HepG2 (cell line): Measurements from ENCODE around the gene RP2. TPM values are rescaled to one million over a fixed set of nuclear protein-coding genes. Genes with fewer than 3 reads are reported as not detected.

Experiments
- ATM ChIP-seq: fragments of 450-650 bp; IDR thresholded peaks from 2 replicates; pipeline ENCODE4 v1.7.1; 2017; ENCODE audit warnings: mild to moderate bottlenecking, borderline replicate concordance
- CHCHD3 ChIP-seq: sonication (generic); formaldehyde crosslinking; IDR thresholded peaks from 2 replicates; pipeline ENCODE4 v1.8.0; 2022; ENCODE audit warnings: mild to moderate bottlenecking, missing genetic modification reagents, moderate library complexity
- FOSL1 ChIP-seq: sonication (generic); formaldehyde crosslinking; IDR thresholded peaks from 2 replicates; pipeline ENCODE4 v1.9.0; 2021; ENCODE audit warnings: missing genetic modification reagents, borderline replicate concordance
- FOXA3 ChIP-seq: IDR thresholded peaks from 2 replicates; pipeline ENCODE4 v1.6.1; 2016; ENCODE audit warnings: missing genetic modification reagents, missing compliant biosample characterization
- HMG20A ChIP-seq: IDR thresholded peaks from 2 replicates; pipeline ENCODE4 v1.6.1; 2016; ENCODE audit warnings: borderline replicate concordance
- LCORL ChIP-seq, 2 experiments: fragments of 450-650 bp in 1 of 2; sonication (generic) in 1 of 2; formaldehyde crosslinking in 1 of 2; IDR thresholded peaks; 2 replicates each; pipeline versions ENCODE4 v1.5.0 to v1.6.1; 2017 to 2020; ENCODE audit warnings: antibody characterized with exemption in 1 of 2, missing genetic modification reagents in 1 of 2
- MED8 ChIP-seq: sonication (generic); formaldehyde crosslinking; IDR thresholded peaks from 2 replicates; pipeline ENCODE4 v1.8.1; 2023; ENCODE audit warnings: mild to moderate bottlenecking, missing genetic modification reagents; ENCODE audit not compliant: insufficient replicate concordance
- MTF1 ChIP-seq: sonication (generic); formaldehyde crosslinking; IDR thresholded peaks from 2 replicates; pipeline ENCODE4 v1.5.0; 2020; ENCODE audit warnings: missing genetic modification reagents
- NFIB ChIP-seq: sonication (generic); formaldehyde crosslinking; IDR thresholded peaks from 2 replicates; pipeline ENCODE4 v1.9.0; 2021; ENCODE audit warnings: missing genetic modification reagents, mild to moderate bottlenecking, borderline replicate concordance
- PAWR ChIP-seq: sonication (generic); formaldehyde crosslinking; IDR thresholded peaks from 2 replicates; pipeline ENCODE4 v1.4.0; 2020; ENCODE audit warnings: missing genetic modification reagents, mild to moderate bottlenecking, borderline replicate concordance
- PHF21A ChIP-seq: sonication (generic); formaldehyde crosslinking; IDR thresholded peaks from 2 replicates; pipeline ENCODE4 v1.5.0; 2020; ENCODE audit warnings: mild to moderate bottlenecking, missing genetic modification reagents
- PITX1 ChIP-seq: sonication (generic); formaldehyde crosslinking; IDR thresholded peaks from 2 replicates; pipeline ENCODE4 v1.5.1; 2020; ENCODE audit warnings: mild to moderate bottlenecking, missing genetic modification reagents
- SKI ChIP-seq: fragments of 450-650 bp; IDR thresholded peaks from one replicate; pipeline ENCODE4 v1.6.1; 2018; ENCODE audit warnings: mild to moderate bottlenecking; ENCODE audit not compliant: partially characterized antibody
- TCF7 ChIP-seq: sonication (generic); IDR thresholded peaks from 2 replicates; pipeline ENCODE4 v1.6.1; 2016; ENCODE audit warnings: antibody characterized with exemption, low read depth
- TEAD2 ChIP-seq: sonication (generic); formaldehyde crosslinking; IDR thresholded peaks from 2 replicates; pipeline ENCODE4 v1.9.0; 2021; ENCODE audit warnings: missing genetic modification reagents
- ZFP90 ChIP-seq: sonication (generic); formaldehyde crosslinking; IDR thresholded peaks from 2 replicates; pipeline ENCODE4 v1.8.0; 2022; ENCODE audit warnings: missing genetic modification reagents, mild to moderate bottlenecking, inconsistent platforms, borderline replicate concordance
- ZNF33A ChIP-seq: sonication (generic); formaldehyde crosslinking; IDR thresholded peaks from 2 replicates; pipeline ENCODE4 v1.5.1; 2020; ENCODE audit warnings: missing genetic modification reagents, mild to moderate bottlenecking, moderate library complexity, borderline replicate concordance
- ZNF484 ChIP-seq: sonication (generic); formaldehyde crosslinking; IDR thresholded peaks from 2 replicates; pipeline ENCODE4 v1.5.1; 2020; ENCODE audit warnings: mild to moderate bottlenecking, low read depth, missing genetic modification reagents, borderline replicate concordance
- ZNF543 ChIP-seq: sonication (generic); formaldehyde crosslinking; IDR thresholded peaks from 2 replicates; pipeline ENCODE4 v1.4.0; 2020; ENCODE audit warnings: mild to moderate bottlenecking, missing genetic modification reagents
- ZNF569 ChIP-seq: sonication (generic); formaldehyde crosslinking; IDR thresholded peaks from 2 replicates; pipeline ENCODE4 v1.5.0; 2020; ENCODE audit warnings: mild to moderate bottlenecking, missing genetic modification reagents, moderate library complexity, borderline replicate concordance
- polyA plus RNA-seq, 8 experiments: library from polyadenylated mRNA; depleted of rRNA in 3 of 8; stranded (reverse) in 7 of 8; unstranded in 1 of 8; fragments of >200 nt; fragmentation: Illumina TruSeq in 4 of 8; extraction: Trizol in 4 of 8; gene quantifications; 2 replicates each; pipeline versions ENCODE4 v1.2.1 to v1.2.3, GENCODE V29; 2011 to 2016; ENCODE audit warnings: low read depth in 4 of 8, missing spikeins in 1 of 8, mixed read lengths in 1 of 8; ENCODE audit not compliant: insufficient read depth in 1 of 8
- total RNA-seq, 5 experiments: library from RNA; depleted of rRNA; stranded (reverse); fragments of >200 nt; fragmentation: Illumina TruSeq; extraction: Trizol; gene quantifications; 2 replicates each; pipeline ENCODE4 v1.2.3, GENCODE V29; 2016; ENCODE audit warnings: low read depth in 1 of 5
- TF ChIP-seq, protein P1 (sequence below): sonication (generic); formaldehyde crosslinking; IDR thresholded peaks from 2 replicates; pipeline ENCODE4 v1.8.0; 2022; ENCODE audit warnings: missing genetic modification reagents, mild to moderate bottlenecking, inconsistent platforms, borderline replicate concordance
- TF ChIP-seq, protein P2 (sequence below): IDR thresholded peaks from 2 replicates; pipeline ENCODE4 v1.6.1; 2016; ENCODE audit warnings: missing compliant biosample characterization, missing genetic modification reagents, borderline replicate concordance
- TF ChIP-seq, protein P3 (sequence below): sonication (generic); formaldehyde crosslinking; IDR thresholded peaks from 2 replicates; pipeline ENCODE4 v1.5.1; 2020; ENCODE audit warnings: mild to moderate bottlenecking, missing genetic modification reagents, moderate library complexity

Gene RP2
- total and polyA plus RNA-seq, 2 of the 13 experiments (the other 11 are each of a cell fraction or from before 2014, with no cell fraction given): 5.0 to 9.9 TPM

DNA sequence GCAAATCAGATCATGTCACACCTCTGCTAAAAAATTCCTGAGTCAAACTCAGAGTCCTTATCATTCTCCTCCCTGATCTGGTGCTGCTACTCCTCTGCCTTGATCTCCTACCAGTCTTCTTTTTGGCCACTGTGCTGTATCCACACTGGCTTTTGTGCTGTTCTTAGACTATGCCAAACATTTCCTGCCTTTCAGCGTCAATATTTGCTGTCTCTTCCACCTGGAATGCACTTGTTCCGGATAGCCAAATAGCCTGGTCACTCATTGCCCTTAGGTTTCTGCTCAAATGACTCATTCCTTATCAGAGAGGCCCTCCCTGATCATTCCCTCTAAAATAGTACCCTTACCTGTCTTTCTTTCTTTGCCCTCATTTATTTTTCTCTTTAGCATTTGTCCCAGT lies 24.4 kb upstream of the RP2 start (continued):
- TF ChIP-seq, protein P1, sequence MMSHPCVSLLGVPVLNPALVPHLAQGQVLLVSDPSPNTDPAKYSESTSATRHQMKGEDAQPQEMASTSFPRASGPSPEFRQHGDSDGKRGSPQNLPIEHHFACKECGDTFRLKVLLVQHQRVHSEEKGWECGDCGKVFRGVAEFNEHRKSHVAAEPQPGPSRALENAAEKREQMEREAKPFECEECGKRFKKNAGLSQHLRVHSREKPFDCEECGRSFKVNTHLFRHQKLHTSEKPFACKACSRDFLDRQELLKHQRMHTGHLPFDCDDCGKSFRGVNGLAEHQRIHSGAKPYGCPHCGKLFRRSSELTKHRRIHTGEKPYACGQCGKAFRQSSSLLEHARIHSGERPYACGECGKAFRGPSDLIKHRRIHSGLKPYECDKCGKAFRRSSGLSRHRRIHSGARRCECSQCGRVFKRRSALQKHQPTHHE (CRISPR knock-in tag): no peak
- no peak for TF ChIP-seq TEAD2 (CRISPR knock-in tag)
- peak; percentile 63; the same call in 1 of the 2 replicates for TF ChIP-seq LCORL (IDR thresholded peaks at IDR 0.05)
- TF ChIP-seq LCORL (CRISPR knock-in tag; IDR thresholded peaks at IDR 0.05): peak; percentile 91
- no peak for TF ChIP-seq ZNF33A (CRISPR knock-in tag)
- TF ChIP-seq PAWR (CRISPR knock-in tag): no peak
- TF ChIP-seq FOXA3 (CRISPR knock-in tag): peak; percentile 77
- no peak; the same call in 1 of the 2 replicates for TF ChIP-seq HMG20A (CRISPR knock-in tag)
- TF ChIP-seq CHCHD3 (CRISPR knock-in tag): no peak
- peak; percentile 43; the same call in 1 of the 2 replicates for TF ChIP-seq FOSL1 (CRISPR knock-in tag)
- no peak for TF ChIP-seq MTF1 (CRISPR knock-in tag)
- no peak for TF ChIP-seq NFIB (CRISPR knock-in tag)
- TF ChIP-seq, protein P2, sequence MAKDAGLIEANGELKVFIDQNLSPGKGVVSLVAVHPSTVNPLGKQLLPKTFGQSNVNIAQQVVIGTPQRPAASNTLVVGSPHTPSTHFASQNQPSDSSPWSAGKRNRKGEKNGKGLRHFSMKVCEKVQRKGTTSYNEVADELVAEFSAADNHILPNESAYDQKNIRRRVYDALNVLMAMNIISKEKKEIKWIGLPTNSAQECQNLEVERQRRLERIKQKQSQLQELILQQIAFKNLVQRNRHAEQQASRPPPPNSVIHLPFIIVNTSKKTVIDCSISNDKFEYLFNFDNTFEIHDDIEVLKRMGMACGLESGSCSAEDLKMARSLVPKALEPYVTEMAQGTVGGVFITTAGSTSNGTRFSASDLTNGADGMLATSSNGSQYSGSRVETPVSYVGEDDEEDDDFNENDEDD (CRISPR knock-in tag): no peak
- TF ChIP-seq ATM: no peak
- peak; percentile 46; the same call in 1 of the 2 replicates for TF ChIP-seq TCF7
- peak; percentile 48; the same call in 1 of the 2 replicates for TF ChIP-seq PITX1 (CRISPR knock-in tag)
- 0 out of 2 replicates have a peak, but pooled peaks have one; percentile 43 for TF ChIP-seq PHF21A (CRISPR knock-in tag)
- TF ChIP-seq ZFP90 (CRISPR knock-in tag): no peak
- no peak for TF ChIP-seq ZNF543 (CRISPR knock-in tag)
- TF ChIP-seq ZNF569 (CRISPR knock-in tag): no peak
- TF ChIP-seq, protein P3, sequence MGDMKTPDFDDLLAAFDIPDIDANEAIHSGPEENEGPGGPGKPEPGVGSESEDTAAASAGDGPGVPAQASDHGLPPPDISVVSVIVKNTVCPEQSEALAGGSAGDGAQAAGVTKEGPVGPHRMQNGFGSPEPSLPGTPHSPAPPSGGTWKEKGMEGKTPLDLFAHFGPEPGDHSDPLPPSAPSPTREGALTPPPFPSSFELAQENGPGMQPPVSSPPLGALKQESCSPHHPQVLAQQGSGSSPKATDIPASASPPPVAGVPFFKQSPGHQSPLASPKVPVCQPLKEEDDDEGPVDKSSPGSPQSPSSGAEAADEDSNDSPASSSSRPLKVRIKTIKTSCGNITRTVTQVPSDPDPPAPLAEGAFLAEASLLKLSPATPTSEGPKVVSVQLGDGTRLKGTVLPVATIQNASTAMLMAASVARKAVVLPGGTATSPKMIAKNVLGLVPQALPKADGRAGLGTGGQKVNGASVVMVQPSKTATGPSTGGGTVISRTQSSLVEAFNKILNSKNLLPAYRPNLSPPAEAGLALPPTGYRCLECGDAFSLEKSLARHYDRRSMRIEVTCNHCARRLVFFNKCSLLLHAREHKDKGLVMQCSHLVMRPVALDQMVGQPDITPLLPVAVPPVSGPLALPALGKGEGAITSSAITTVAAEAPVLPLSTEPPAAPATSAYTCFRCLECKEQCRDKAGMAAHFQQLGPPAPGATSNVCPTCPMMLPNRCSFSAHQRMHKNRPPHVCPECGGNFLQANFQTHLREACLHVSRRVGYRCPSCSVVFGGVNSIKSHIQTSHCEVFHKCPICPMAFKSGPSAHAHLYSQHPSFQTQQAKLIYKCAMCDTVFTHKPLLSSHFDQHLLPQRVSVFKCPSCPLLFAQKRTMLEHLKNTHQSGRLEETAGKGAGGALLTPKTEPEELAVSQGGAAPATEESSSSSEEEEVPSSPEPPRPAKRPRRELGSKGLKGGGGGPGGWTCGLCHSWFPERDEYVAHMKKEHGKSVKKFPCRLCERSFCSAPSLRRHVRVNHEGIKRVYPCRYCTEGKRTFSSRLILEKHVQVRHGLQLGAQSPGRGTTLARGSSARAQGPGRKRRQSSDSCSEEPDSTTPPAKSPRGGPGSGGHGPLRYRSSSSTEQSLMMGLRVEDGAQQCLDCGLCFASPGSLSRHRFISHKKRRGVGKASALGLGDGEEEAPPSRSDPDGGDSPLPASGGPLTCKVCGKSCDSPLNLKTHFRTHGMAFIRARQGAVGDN (CRISPR knock-in tag): no peak
- TF ChIP-seq SKI: peak; percentile 23
- TF ChIP-seq ZNF484 (CRISPR knock-in tag): no peak
- no peak for TF ChIP-seq MED8 (CRISPR knock-in tag)
